GM12878 (cell line): Measurements from ENCODE around the gene SRBD1. TPM values are rescaled to one million over a fixed set of nuclear protein-coding genes. Genes with fewer than 3 reads are reported as not detected.

Experiments
- ATAC-seq: fragments of 200-7000 bp; cut with Tn5 transposase; 3 replicates; pipeline ENCODE4 v1.9.1; 2020; ENCODE audit warnings: mild to moderate bottlenecking, moderate library complexity
- BruUV-seq: library from RNA; stranded (reverse); fragments of 400-500 nt; replicated peaks from 2 replicates; lab custom pipeline; 2021; lab: Mats Ljungman, UMichigan
- CTCF ChIA-PET: fragments of 300-600 bp; sonication (Branson Sonifier 250); formaldehyde crosslinking; extraction: SDS; loops from one replicate; lab custom pipeline; 2021; ENCODE audit warnings: inconsistent platforms; lab: Yijun Ruan, JAX
- POLR2A ChIA-PET: fragments of 350-600 bp; formaldehyde crosslinking; extraction: SDS; loops from one replicate; lab custom pipeline; 2021; ENCODE audit warnings: inconsistent platforms; lab: Charles Lee
- RAD21 ChIA-PET: fragments of 300-600 bp; sonication (Branson Sonifier 250); formaldehyde crosslinking; loops from one replicate; lab custom pipeline; 2023; ENCODE audit warnings: antibody characterized with exemption; ENCODE audit not compliant: unreplicated experiment; lab: Charles Lee
- SMC1A ChIA-PET: fragments of 300-600 bp; sonication (Branson Sonifier 250); formaldehyde crosslinking; loops from one replicate; lab custom pipeline; 2023; ENCODE audit not compliant: unreplicated experiment, uncharacterized antibody; lab: Charles Lee
- DNase-seq: peaks from one replicate; pipeline ENCODE4 v3.0.0-alpha.2; 2011; ENCODE audit warnings: low read depth, low spot score
- FAIRE-seq: peaks from 3 replicates; lab custom pipeline; 2011; peaks lifted over from hg19 to GRCh38; lab: Jason Lieb, UNC
- H2AFZ ChIP-seq: 2 replicates; pipeline ENCODE4 v1.6.0; 2011; ENCODE audit warnings: low read depth, low read length, control low read depth; ENCODE audit not compliant: control insufficient read depth
- H3K27ac ChIP-seq: 2 replicates; pipeline ENCODE4 v1.5.1; 2011; ENCODE audit warnings: control low read depth; ENCODE audit not compliant: control insufficient read depth, insufficient read depth
- H3K27me3 ChIP-seq, 2 experiments: replicated peaks in 1 of 2; 2 replicates each; pipeline versions ENCODE4 v1.6.0 to v1.6.1; 2011; ENCODE audit warnings: low read length in 1 of 2; ENCODE audit not compliant: control insufficient read depth in 2 of 2, insufficient read depth in 2 of 2
- H3K36me3 ChIP-seq, 2 experiments: 2 replicates each; pipeline ENCODE4 v1.5.1; 2011; ENCODE audit warnings: low read length in 1 of 2; ENCODE audit not compliant: control insufficient read depth in 2 of 2, insufficient read depth in 2 of 2
- H3K4me1 ChIP-seq: 2 replicates; pipeline ENCODE4 v1.6.1; 2011; ENCODE audit warnings: mild to moderate bottlenecking, low read length, moderate library complexity, mixed read lengths; ENCODE audit not compliant: control insufficient read depth, insufficient read depth
- H3K4me2 ChIP-seq: 2 replicates; pipeline ENCODE4 v1.6.0; 2011; ENCODE audit warnings: control low read depth; ENCODE audit not compliant: control insufficient read depth, insufficient read depth
- H3K4me3 ChIP-seq: fragments of 200-600 bp; sonication (generic); 2 replicates; pipeline ENCODE4 v1.5.1; 2016
- H3K79me2 ChIP-seq: 2 replicates; pipeline ENCODE4 v1.6.0; 2011; ENCODE audit warnings: low read length; ENCODE audit not compliant: control insufficient read depth, insufficient read depth
- H3K9ac ChIP-seq: 2 replicates; pipeline ENCODE4 v1.8.0; 2011; ENCODE audit warnings: low read length, control low read depth, mixed read lengths; ENCODE audit not compliant: control insufficient read depth, insufficient read depth
- H3K9me3 ChIP-seq: replicated peaks from 3 replicates; pipeline ENCODE4 v1.5.1; 2011; ENCODE audit warnings: mild to moderate bottlenecking, low read length; ENCODE audit not compliant: control insufficient read depth, insufficient read depth
- H4K20me1 ChIP-seq: 2 replicates; pipeline ENCODE4 v1.6.0; 2011; ENCODE audit not compliant: control insufficient read depth, insufficient read depth
- CREM ChIP-seq: IDR thresholded peaks from 2 replicates; pipeline ENCODE4 v1.6.1; 2014; ENCODE audit warnings: antibody characterized with exemption, low read depth
- E2F4 ChIP-seq: IDR thresholded peaks from 2 replicates; pipeline ENCODE4 v1.6.1; 2012; ENCODE audit warnings: low read depth, low read length, improper control_type of control experiment
- E2F8 ChIP-seq: fragments of 450-650 bp; IDR thresholded peaks from 2 replicates; pipeline ENCODE4 v1.6.1; 2018; ENCODE audit warnings: mild to moderate bottlenecking, low read depth, moderate library complexity; ENCODE audit not compliant: partially characterized antibody
- ESRRA ChIP-seq: IDR thresholded peaks from 2 replicates; pipeline ENCODE4 v1.6.1; 2012; ENCODE audit warnings: mild to moderate bottlenecking, low read length, improper control_type of control experiment
- FOXK2 ChIP-seq: fragments of 450-650 bp; IDR thresholded peaks from 2 replicates; pipeline ENCODE4 v1.6.1; 2017; ENCODE audit warnings: mild to moderate bottlenecking, moderate library complexity
- GABPA ChIP-seq: IDR thresholded peaks from 2 replicates; pipeline ENCODE4 v1.6.1; 2014; ENCODE audit warnings: antibody characterized with exemption, low read depth, mild to moderate bottlenecking, inconsistent platforms
- HDGF ChIP-seq: fragments of 450-650 bp; IDR thresholded peaks from 2 replicates; pipeline ENCODE4 v1.6.1; 2016; ENCODE audit warnings: antibody characterized with exemption
- MLLT1 ChIP-seq: fragments of 450-650 bp; IDR thresholded peaks from 2 replicates; pipeline ENCODE4 v1.6.1; 2016; ENCODE audit warnings: mild to moderate bottlenecking
- RFX5 ChIP-seq: IDR thresholded peaks from 2 replicates; pipeline ENCODE4 v1.6.1; 2011; ENCODE audit warnings: low read depth, low read length, improper control_type of control experiment
- SMAD1 ChIP-seq: fragments of 450-650 bp; IDR thresholded peaks from 2 replicates; pipeline ENCODE4 v1.6.1; 2018; ENCODE audit warnings: mild to moderate bottlenecking, low read depth; ENCODE audit not compliant: partially characterized antibody
- STAT3 ChIP-seq: IDR thresholded peaks from 2 replicates; pipeline ENCODE4 v1.6.1; 2011; ENCODE audit warnings: low read depth, low read length, improper control_type of control experiment
- WGBS: methylation state at CpG from one replicate; pipeline ENCODE4 v1.1.6; 2016; ENCODE audit warnings: low lambda C conversion rate; ENCODE audit not compliant: insufficient replicate concordance, insufficient coverage; ENCODE audit errors: missing lambda C conversion rate; 5-methylcytosine and 5-hydroxymethylcytosine counted together
- in situ Hi-C: fragments of 300-500 bp; cut with MboI; formaldehyde crosslinking; loops from 9 replicates; pipeline ENCODE4 v1.14.3; 2018; ENCODE audit warnings: mixed read lengths
- intact Hi-C: fragments of 100-400 bp; cut with micrococcal nuclease; formaldehyde crosslinking; loops from one replicate; pipeline ENCODE4 v1.14.2; 2022; ENCODE audit not compliant: unreplicated experiment
- polyA plus RNA-seq, 11 experiments: library from polyadenylated mRNA; depleted of rRNA in 4 of 11; unstranded in 6 of 11; stranded (reverse) in 5 of 11; fragments of >200 nt; fragmentation: Nextera tagmentation in 4 of 11; fragmentation: Illumina TruSeq in 1 of 11; extraction: Ambion mirVana in 4 of 11; extraction: Trizol in 1 of 11; gene quantifications; 1 replicate in 1 of 11; 2 replicates in 10 of 11; pipeline versions ENCODE4 v1.2.1 to v1.2.3, GENCODE V29; 2011 to 2016; ENCODE audit warnings: inconsistent platforms in 2 of 11, missing spikeins in 2 of 11, low read depth in 1 of 11
- total RNA-seq, 4 experiments: library from RNA; depleted of rRNA in 3 of 4; stranded (reverse); fragments of >200 nt in 3 of 4; fragmentation: Illumina TruSeq in 1 of 4; extraction: Trizol in 1 of 4; gene quantifications; 2 replicates each; pipeline versions ENCODE4 v1.2.1 to v1.2.3, GENCODE V29; 2013 to 2021

Gene SRBD1
- total and polyA plus RNA-seq, 10 of the 15 experiments (the other 5 are each of a cell fraction or from before 2014, with no cell fraction given) = 9.7 to 33.1 (median 20.1) TPM

GRCh38 chr2:45634223-45634622 is 23.2 kb upstream of the SRBD1 start:
- Histone ChIP-seq H3K9me3 (no peaks in the 10 kb centered on the region), H3K4me1 (no peaks in the 10 kb centered on the region; the same call in 1 of the 2 replicates), H3K36me3 (no peaks in the 10 kb centered on the region), H3K27ac (no peak overlapping the region), H3K9ac (no peak overlapping the region), H3K79me2 (no peaks in the 10 kb centered on the region), H3K27me3 (peaks cover 0 to 3% of the 10 kb centered on the region in 2 experiments; a peak in 1 of 4 replicates), H4K20me1 (0 out of 2 replicates have a peak, but pooled peaks cover 2% of the 10 kb centered on the region), H3K4me2 (no peak overlapping the region), H3K4me3 (no peak overlapping the region), H2AFZ (no peak overlapping the region)
- FAIRE-seq (no peak), ATAC-seq (no peak), DNase-seq (no peak)
- ChIA-PET RAD21 (interaction anchor here (0.9 kb wide), 1 partner anchor 23 kb away, joined by 3 read pairs; the partner anchor contains the start of gene SRBD1), POLR2A (interaction anchor here (1.8 kb wide), 1 partner anchor 20 kb away, joined by 4 read pairs; no protein-coding TSS in a partner anchor), CTCF (interaction anchor here (0.7 to 1.5 kb wide), 3 partner anchors 9 to 302 kb away, joined by 3 read pairs; no protein-coding TSS in a partner anchor), SMC1A (interaction anchor here (0.7 to 2.0 kb wide), 6 partner anchors 23 to 415 kb away, joined by 3 to 8 read pairs (median 4); partner anchors contain the start of gene SRBD1)
- no peak for TF ChIP-seq RFX5
- no peak for TF ChIP-seq STAT3
- TF ChIP-seq E2F4 = no peak
- TF ChIP-seq ESRRA = no peak
- TF ChIP-seq MLLT1 = no peak
- no peak for TF ChIP-seq SMAD1
- TF ChIP-seq GABPA = no peak
- no peak for TF ChIP-seq FOXK2
- no peak for TF ChIP-seq CREM
- TF ChIP-seq HDGF = no peak
- no peak for TF ChIP-seq E2F8
- in situ Hi-C loops (loop anchor here (10.0 to 25.0 kb wide), 2 partner anchors 649 to 728 kb away; no protein-coding TSS in a partner anchor), intact Hi-C loops (loop anchor here (10.0 kb wide), 1 partner anchor 821 kb away; no protein-coding TSS in a partner anchor)
- BruUV-seq = no TSS peak
- WGBS = 65% methylated on average over 5 of the region's 5 CpGs
